DND-41 (cell line): ENCODE data around the gene SLC17A9.
A peak's percentile ranks its signal among the peaks of the same experiment; 100 is the strongest.

ENCODE experiments used
- ATAC-seq: fragments of 200-7000 bp; cut with Tn5 transposase; 3 replicates; pipeline ENCODE4 v1.9.1; 2021; ENCODE audit warnings: low read depth; ENCODE audit not compliant: insufficient read depth
- DNase-seq: peaks from one replicate; pipeline ENCODE4 v3.0.0-alpha.2; 2020
- H2AFZ ChIP-seq: 2 replicates; pipeline ENCODE4 v1.6.0; 2012; ENCODE audit warnings: low read depth, low read length
- H3K27ac ChIP-seq: 2 replicates; pipeline ENCODE4 v1.5.1; 2012; ENCODE audit warnings: low read length, inconsistent platforms
- H3K27me3 ChIP-seq: fragments of 200-600 bp; sonication (generic); 2 replicates; pipeline ENCODE4 v1.6.0; 2012; ENCODE audit warnings: low read length, mild to moderate bottlenecking, inconsistent platforms; ENCODE audit not compliant: insufficient read depth, poor library complexity
- H3K36me3 ChIP-seq: 2 replicates; pipeline ENCODE4 v1.5.1; 2012; ENCODE audit warnings: low read length, inconsistent platforms; ENCODE audit not compliant: insufficient read depth
- H3K4me1 ChIP-seq: 2 replicates; pipeline ENCODE4 v1.5.1; 2012; ENCODE audit warnings: mild to moderate bottlenecking, low read length; ENCODE audit not compliant: insufficient read depth
- H3K4me2 ChIP-seq: 2 replicates; pipeline ENCODE4 v1.6.0; 2012; ENCODE audit warnings: mild to moderate bottlenecking, moderate library complexity, low read length, inconsistent platforms; ENCODE audit not compliant: insufficient read depth
- H3K4me3 ChIP-seq, 2 experiments: fragments of 200-600 bp in 1 of 2; shearing (Covaris generic) in 1 of 2; 2 replicates each; pipeline ENCODE4 v1.5.1; 2012 to 2016; ENCODE audit warnings: inconsistent platforms in 2 of 2, low read length in 2 of 2, mild to moderate bottlenecking in 2 of 2, low read depth in 1 of 2, moderate library complexity in 1 of 2
- H3K79me2 ChIP-seq: 2 replicates; pipeline ENCODE4 v1.6.0; 2012; ENCODE audit warnings: low read length, inconsistent platforms; ENCODE audit not compliant: insufficient read depth
- H3K9ac ChIP-seq: 2 replicates; pipeline ENCODE4 v1.6.0; 2012; ENCODE audit warnings: low read depth, mild to moderate bottlenecking, inconsistent platforms, low read length, moderate library complexity
- H3K9me3 ChIP-seq: 2 replicates; pipeline ENCODE4 v1.5.1; 2012; ENCODE audit warnings: low read length, moderate library complexity, mild to moderate bottlenecking, inconsistent platforms; ENCODE audit not compliant: insufficient read depth, severe bottlenecking
- H4K20me1 ChIP-seq: 2 replicates; pipeline ENCODE4 v1.6.0; 2012; ENCODE audit warnings: low read length; ENCODE audit not compliant: insufficient read depth
- EZH2 ChIP-seq: IDR thresholded peaks from 3 replicates; pipeline ENCODE4 v1.6.1; 2012; ENCODE audit warnings: borderline replicate concordance, low read depth, mild to moderate bottlenecking, moderate library complexity, low read length, inconsistent platforms; ENCODE audit not compliant: severe bottlenecking
- TF ChIP-seq, protein P1 (sequence below): IDR thresholded peaks from 2 replicates; pipeline ENCODE4 v1.5.1; 2012; ENCODE audit warnings: borderline replicate concordance, low read length, moderate library complexity, mild to moderate bottlenecking; ENCODE audit not compliant: poor library complexity, severe bottlenecking; ENCODE audit errors: extremely low read depth

Gene SLC17A9

DNA sequence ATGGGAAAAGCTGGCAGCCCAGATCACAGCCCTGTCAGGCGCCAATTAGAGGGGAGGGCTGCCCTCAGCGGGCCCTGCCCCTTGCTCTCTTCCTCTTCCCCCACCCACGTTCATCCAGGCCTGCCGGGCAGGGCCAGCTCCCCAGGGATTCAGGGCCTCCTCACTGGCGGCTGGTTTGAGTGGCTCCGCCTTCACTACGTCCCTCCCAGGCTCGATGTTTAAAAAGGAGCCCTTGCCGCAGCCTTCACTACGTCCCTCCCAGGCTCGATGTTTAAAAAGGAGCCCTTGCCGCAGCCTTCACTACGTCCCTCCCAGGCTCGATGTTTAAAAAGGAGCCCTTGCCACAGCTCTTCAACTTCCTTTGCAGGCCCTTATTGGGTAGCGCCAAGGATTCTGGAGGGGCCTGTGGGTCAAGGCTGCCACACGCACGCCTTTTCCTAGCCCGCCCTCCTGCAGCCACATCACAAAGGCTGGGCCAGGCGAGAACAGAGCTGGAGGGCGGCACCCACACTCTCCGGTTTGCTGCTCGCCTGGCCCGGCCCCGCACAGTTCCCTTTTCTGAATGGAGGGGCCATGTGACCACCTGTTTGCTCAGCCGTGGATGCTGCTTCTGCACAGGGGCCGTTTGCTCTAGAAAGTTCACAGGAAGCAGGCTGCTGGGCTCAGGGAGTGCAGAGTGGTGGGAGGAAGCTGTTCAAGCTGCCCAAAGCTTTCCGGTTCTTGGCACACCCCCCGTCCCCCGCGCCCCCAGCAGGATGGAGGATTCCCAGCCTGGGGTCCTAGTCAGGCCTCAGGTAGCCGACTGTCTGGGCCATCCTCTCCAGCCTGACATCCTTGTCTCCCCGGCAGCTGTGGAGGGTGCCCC lies 1.6 kb downstream of the SLC17A9 start:
- Histone ChIP-seq H2AFZ (peak overlapping the region; percentile 71), H4K20me1 (peaks cover 1% of the 10 kb centered on the region; the same call in 1 of the 2 replicates), H3K4me2 (peak overlapping the region; percentile 75), H3K4me3 (peak overlapping the region in 1 of 2 experiments; percentile 52; a peak in 3 of 4 replicates), H3K36me3 (peaks cover 16% of the 10 kb centered on the region), H3K9me3 (no peaks in the 10 kb centered on the region), H3K27me3 (no peaks in the 10 kb centered on the region), H3K4me1 (peaks cover 43% of the 10 kb centered on the region), H3K27ac (peak overlapping the region; percentile 89), H3K9ac (peak overlapping the region; percentile 63), H3K79me2 (peaks cover 5% of the 10 kb centered on the region; the same call in 1 of the 2 replicates)
- DNase-seq, result peak; percentile 92
- TF ChIP-seq, protein P1, sequence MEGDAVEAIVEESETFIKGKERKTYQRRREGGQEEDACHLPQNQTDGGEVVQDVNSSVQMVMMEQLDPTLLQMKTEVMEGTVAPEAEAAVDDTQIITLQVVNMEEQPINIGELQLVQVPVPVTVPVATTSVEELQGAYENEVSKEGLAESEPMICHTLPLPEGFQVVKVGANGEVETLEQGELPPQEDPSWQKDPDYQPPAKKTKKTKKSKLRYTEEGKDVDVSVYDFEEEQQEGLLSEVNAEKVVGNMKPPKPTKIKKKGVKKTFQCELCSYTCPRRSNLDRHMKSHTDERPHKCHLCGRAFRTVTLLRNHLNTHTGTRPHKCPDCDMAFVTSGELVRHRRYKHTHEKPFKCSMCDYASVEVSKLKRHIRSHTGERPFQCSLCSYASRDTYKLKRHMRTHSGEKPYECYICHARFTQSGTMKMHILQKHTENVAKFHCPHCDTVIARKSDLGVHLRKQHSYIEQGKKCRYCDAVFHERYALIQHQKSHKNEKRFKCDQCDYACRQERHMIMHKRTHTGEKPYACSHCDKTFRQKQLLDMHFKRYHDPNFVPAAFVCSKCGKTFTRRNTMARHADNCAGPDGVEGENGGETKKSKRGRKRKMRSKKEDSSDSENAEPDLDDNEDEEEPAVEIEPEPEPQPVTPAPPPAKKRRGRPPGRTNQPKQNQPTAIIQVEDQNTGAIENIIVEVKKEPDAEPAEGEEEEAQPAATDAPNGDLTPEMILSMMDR, result peak; percentile 8
- no peak for TF ChIP-seq EZH2
- ATAC-seq, result peak; percentile 90

DNA sequence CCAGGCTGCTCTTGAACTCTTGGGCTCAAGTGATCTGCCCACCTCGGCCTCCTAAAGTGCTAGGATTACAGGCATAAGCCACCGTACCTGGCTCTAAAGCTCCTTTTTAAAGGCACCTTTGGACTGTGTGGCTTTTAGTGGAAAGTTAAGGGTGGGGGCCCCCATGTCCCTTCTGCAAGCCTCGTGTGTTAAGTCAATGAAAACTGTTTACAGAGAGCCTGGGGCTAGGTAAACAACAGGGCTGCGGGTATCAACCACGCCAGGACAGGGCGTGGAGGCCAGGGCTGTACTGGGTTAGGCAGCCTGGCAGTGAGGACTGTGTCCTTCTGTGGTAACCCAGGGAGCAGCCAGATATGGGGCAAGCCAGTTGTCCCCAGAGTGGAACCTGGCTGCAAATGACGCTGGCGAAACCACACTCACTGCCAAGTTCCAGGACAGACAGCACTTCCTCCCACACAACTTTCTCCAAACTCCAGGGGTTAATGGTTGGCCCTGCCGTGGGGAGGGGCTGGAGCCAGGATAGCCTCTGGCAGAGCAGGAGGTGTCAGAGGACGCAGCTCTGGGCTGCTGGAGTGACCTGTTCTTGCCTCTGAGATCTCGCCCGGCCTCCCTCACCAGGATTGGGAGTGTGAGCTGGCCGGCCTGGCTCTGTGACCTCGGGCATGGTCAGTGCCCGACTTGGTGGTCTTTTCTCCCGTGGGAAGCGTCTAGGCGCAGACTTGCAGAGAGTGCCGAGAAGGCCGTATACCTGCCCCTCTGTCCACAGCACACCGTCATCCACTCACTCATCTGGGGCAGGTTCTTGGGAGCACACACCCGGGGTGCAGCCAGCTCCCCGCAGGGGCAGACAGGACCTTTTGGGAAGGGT lies 3.2 kb downstream of the SLC17A9 start:
- peak overlapping the region; percentile 58; the same call in 1 of the 2 replicates for H3K27ac ChIP-seq
- no peak overlapping the region for H3K4me3 ChIP-seq
- ATAC-seq (no peak), DNase-seq (no peak)
- peaks cover 4% of the 10 kb centered on the region; the same call in 1 of the 2 replicates for H3K79me2 ChIP-seq
- H3K9me3 ChIP-seq, result no peaks in the 10 kb centered on the region
- no peaks in the 10 kb centered on the region; the same call in 1 of the 2 replicates for H4K20me1 ChIP-seq
- TF ChIP-seq, protein P1, result no peak
- no peak for TF ChIP-seq EZH2
- H3K36me3 ChIP-seq, result no peaks in the 10 kb centered on the region
- peaks cover 52% of the 10 kb centered on the region for H3K4me1 ChIP-seq
- no peak overlapping the region for H3K9ac ChIP-seq
- H3K4me2 ChIP-seq, result no peak overlapping the region
- no peaks in the 10 kb centered on the region for H3K27me3 ChIP-seq
- no peak overlapping the region for H2AFZ ChIP-seq

DNA sequence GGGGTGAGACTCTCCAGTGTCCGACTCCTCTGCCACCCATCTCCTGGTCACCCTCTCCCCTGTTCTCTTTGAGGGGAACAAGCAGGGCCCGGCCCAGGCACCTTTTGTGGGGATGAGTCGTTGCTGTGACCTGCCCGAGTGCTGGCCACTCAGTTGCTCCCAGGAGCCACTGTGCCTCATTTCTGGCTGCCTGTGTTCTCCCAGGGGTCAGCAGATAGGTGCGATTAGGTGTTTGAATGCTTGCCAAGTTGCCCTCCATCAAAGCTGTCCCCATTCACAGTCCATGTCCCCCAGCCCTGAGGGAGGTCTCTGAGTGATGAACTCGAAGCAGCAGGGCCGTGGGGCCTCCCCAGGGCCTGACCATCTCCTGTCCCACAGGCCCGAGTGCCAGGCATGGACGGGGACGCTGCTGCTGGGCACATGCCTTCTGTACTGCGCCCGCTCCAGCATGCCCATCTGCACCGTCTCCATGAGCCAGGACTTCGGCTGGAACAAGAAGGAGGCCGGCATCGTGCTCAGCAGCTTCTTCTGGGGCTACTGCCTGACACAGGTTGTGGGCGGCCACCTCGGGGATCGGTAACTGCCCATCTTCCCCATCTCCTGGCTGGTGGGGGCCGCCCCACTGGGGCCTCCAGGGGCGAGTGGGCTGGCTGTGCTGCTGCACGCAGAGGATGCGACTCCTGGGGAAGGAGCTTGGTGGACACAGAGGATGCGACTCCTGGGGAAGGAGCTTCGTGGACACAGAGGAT lies 4.1 kb downstream of the SLC17A9 start:
- Histone ChIP-seq H2AFZ (no peak overlapping the region), H3K27me3 (no peaks in the 10 kb centered on the region), H3K4me3 (no peak overlapping the region), H3K27ac (no peak overlapping the region), H3K4me1 (peaks cover 52% of the 10 kb centered on the region), H4K20me1 (no peaks in the 10 kb centered on the region; the same call in 1 of the 2 replicates), H3K79me2 (peaks cover 4% of the 10 kb centered on the region; the same call in 1 of the 2 replicates), H3K9me3 (no peaks in the 10 kb centered on the region), H3K4me2 (no peak overlapping the region), H3K36me3 (no peaks in the 10 kb centered on the region), H3K9ac (no peak overlapping the region)
- no peak for ATAC-seq
- TF ChIP-seq, protein P1, result no peak
- TF ChIP-seq EZH2, result no peak
- no peak for DNase-seq
